Erythroblast (primary cell): Measurements from ENCODE around the gene NCOR2.

ENCODE experiments used
- DNase-seq, 2 experiments: peaks; one replicate each; lab custom pipeline; 2025; lab: John Stamatoyannopoulos, UW
- GATA1 ChIP-seq: IDR thresholded peaks from 2 replicates; pipeline ENCODE4 v1.6.1; 2011; ENCODE audit warnings: low read depth, mild to moderate bottlenecking, control low read depth, low read length, moderate library complexity
- POLR2A ChIP-seq: IDR thresholded peaks from 2 replicates; pipeline ENCODE4 v1.6.1; 2011; ENCODE audit warnings: mild to moderate bottlenecking, low read length

Gene NCOR2

GRCh38 chr12:124564232-124564958 is 3.0 kb downstream of the NCOR2 start:
- peak in 1 of 2 experiments; percentile 11 for DNase-seq
- TF ChIP-seq POLR2A (no peak), GATA1 (no peak)

GRCh38 chr12:124563809-124564208 is 3.6 kb downstream of the NCOR2 start:
- TF ChIP-seq GATA1: no peak
- TF ChIP-seq POLR2A: no peak
- DNase-seq: no peak

GRCh38 chr12:124563401-124563800 is 4.0 kb downstream of the NCOR2 start:
- no peak for TF ChIP-seq GATA1
- peak in 1 of 2 experiments; percentile 21 for DNase-seq

GRCh38 chr12:124562796-124563181 is 4.6 kb downstream of the NCOR2 start:
- TF ChIP-seq GATA1 (no peak), POLR2A (no peak)
- DNase-seq: no peak

- no peak for DNase-seq
- TF ChIP-seq GATA1 (no peak), POLR2A (no peak)
Measured at GRCh38 chr12:124562018-124562795, 5.2 kb downstream of the NCOR2 start.

- TF ChIP-seq GATA1 (no peak), POLR2A (no peak)
- no peak for DNase-seq
Measured at GRCh38 chr12:124561231-124561630, 6.2 kb downstream of the NCOR2 start.

- no peak for DNase-seq
- no peak for TF ChIP-seq GATA1
- no peak for TF ChIP-seq POLR2A
Measured at GRCh38 chr12:124560146-124560890, 7.1 kb downstream of the NCOR2 start.

GRCh38 chr12:124559182-124560017 is 8.0 kb downstream of the NCOR2 start:
- TF ChIP-seq POLR2A (no peak), GATA1 (no peak)
- no peak for DNase-seq

- TF ChIP-seq GATA1 (no peak), POLR2A (no peak)
- DNase-seq: no peak
Measured at GRCh38 chr12:124558313-124558712, 9.1 kb downstream of the NCOR2 start.

GRCh38 chr12:124557518-124558223 is 9.7 kb downstream of the NCOR2 start:
- no peak for DNase-seq
- TF ChIP-seq GATA1 (no peak), POLR2A (no peak)

GRCh38 chr12:124556896-124557501 is 10.4 kb downstream of the NCOR2 start:
- DNase-seq: no peak
- TF ChIP-seq GATA1 (no peak), POLR2A (no peak)

- no peak for DNase-seq
- TF ChIP-seq POLR2A (no peak), GATA1 (no peak)
Measured at GRCh38 chr12:124556074-124556466, 11.3 kb downstream of the NCOR2 start.
